K562 (cell line): ENCODE results near the gene SFRP5. TPM values are rescaled to one million over a fixed set of nuclear protein-coding genes. Genes with fewer than 3 reads are reported as not detected.

Experiments
- ATAC-seq: fragments of 200-7000 bp; cut with Tn5 transposase; 3 replicates; pipeline ENCODE4 v1.9.1; 2020; ENCODE audit warnings: moderate library complexity
- BruUV-seq: library from RNA; stranded (reverse); fragments of 400-500 nt; replicated peaks from 2 replicates; lab custom pipeline; 2021; lab: Mats Ljungman, UMichigan
- CTCF ChIA-PET: fragments of 300-600 bp; formaldehyde crosslinking; extraction: SDS; loops from one replicate; lab custom pipeline; 2021; ENCODE audit warnings: low intra/inter-chr PET ratio; lab: Yijun Ruan, JAX
- POLR2A ChIA-PET: fragments of 300-600, 350-650 bp; sonication (Branson Sonifier 250); formaldehyde crosslinking; extraction: SDS; loops from one replicate; lab custom pipeline; 2021; ENCODE audit warnings: antibody characterized with exemption, inconsistent platforms; lab: Yijun Ruan, JAX
- DNase-seq, 4 experiments: peaks; one replicate each; pipeline versions ENCODE4 v3.0.0 to v3.0.0-alpha.2; 2011 to 2018; ENCODE audit warnings: low spot score in 3 of 4, mixed read lengths in 3 of 4; ENCODE audit errors: extremely low read depth in 1 of 4
- FAIRE-seq: peaks from 2 replicates; lab custom pipeline; 2011; peaks lifted over from hg19 to GRCh38; lab: Jason Lieb, UNC
- H2AFZ ChIP-seq: 2 replicates; pipeline ENCODE4 v1.6.0; 2011; ENCODE audit warnings: low read depth, low read length, control low read depth, inconsistent platforms
- H3K27ac ChIP-seq: fragments of 200-600 bp; 3 replicates; pipeline ENCODE4 v1.8.0; 2011; ENCODE audit warnings: low read depth, mild to moderate bottlenecking, control low read depth, inconsistent platforms, low read length, moderate library complexity, mixed read lengths; ENCODE audit errors: extremely low read depth
- H3K27me3 ChIP-seq, 2 experiments: fragments of 300-600 bp in 1 of 2; 2 replicates in 1 of 2; 3 replicates in 1 of 2; pipeline versions ENCODE4 v1.6.0 to v1.8.0; 2011; ENCODE audit warnings: inconsistent platforms in 2 of 2, low read length in 2 of 2, mild to moderate bottlenecking in 1 of 2, mixed read lengths in 1 of 2, moderate library complexity in 1 of 2; ENCODE audit not compliant: control insufficient read depth in 2 of 2, insufficient read depth in 2 of 2
- H3K36me3 ChIP-seq: fragments of 300-600 bp; 3 replicates; pipeline ENCODE4 v1.8.0; 2011; ENCODE audit warnings: mild to moderate bottlenecking, low read length, inconsistent platforms; ENCODE audit not compliant: control insufficient read depth, insufficient read depth
- H3K4me1 ChIP-seq, 2 experiments: fragments of 200-600 bp in 1 of 2; replicated peaks in 1 of 2; 2 replicates in 1 of 2; 3 replicates in 1 of 2; pipeline versions ENCODE4 v1.5.1 to v1.8.0; 2011; ENCODE audit warnings: inconsistent platforms in 2 of 2, low read length in 2 of 2, mild to moderate bottlenecking in 1 of 2, mixed read lengths in 1 of 2, moderate library complexity in 1 of 2; ENCODE audit not compliant: control insufficient read depth in 2 of 2, insufficient read depth in 2 of 2
- H3K4me2 ChIP-seq: 2 replicates; pipeline ENCODE4 v1.6.1; 2011; ENCODE audit warnings: low read length, control low read depth, inconsistent platforms, mixed read lengths; ENCODE audit not compliant: insufficient read depth
- H3K4me3 ChIP-seq: fragments of 200-600 bp; sonication (generic), shearing (Covaris generic); 2 replicates; pipeline ENCODE4 v1.5.1; 2016; ENCODE audit warnings: control low read depth, inconsistent platforms
- H3K79me2 ChIP-seq: fragments of 200-600 bp; 3 replicates; pipeline ENCODE4 v1.8.0; 2011; ENCODE audit warnings: low read length, inconsistent platforms; ENCODE audit not compliant: control insufficient read depth, insufficient read depth
- H3K9ac ChIP-seq, 2 experiments: 2 replicates each; pipeline versions ENCODE4 v1.6.0 to v1.6.1; 2011; ENCODE audit warnings: low read depth in 2 of 2, low read length in 2 of 2, control low read depth in 1 of 2, inconsistent platforms in 1 of 2, mild to moderate bottlenecking in 1 of 2, mixed read lengths in 1 of 2; ENCODE audit not compliant: insufficient read depth in 1 of 2
- H3K9me1 ChIP-seq: one replicate; pipeline ENCODE4 v1.6.0; 2011; ENCODE audit warnings: inconsistent platforms, mild to moderate bottlenecking, low read length, moderate library complexity; ENCODE audit not compliant: control insufficient read depth, insufficient read depth
- H3K9me3 ChIP-seq: replicated peaks from 2 replicates; pipeline ENCODE4 v1.5.1; 2011; ENCODE audit warnings: low read depth, low read length, inconsistent platforms; ENCODE audit not compliant: control insufficient read depth, insufficient read depth
- H4K20me1 ChIP-seq: replicated peaks from 2 replicates; pipeline ENCODE4 v1.6.1; 2011; ENCODE audit warnings: low read length, inconsistent platforms, mixed read lengths; ENCODE audit not compliant: control insufficient read depth, insufficient read depth
- CXXC5 ChIP-seq: fragments of 250-450 bp; sonication (Bioruptor Pico); IDR thresholded peaks from 2 replicates; pipeline ENCODE4 v1.8.0; 2022; ENCODE audit warnings: inconsistent platforms, mild to moderate bottlenecking, moderate library complexity
- DIDO1 ChIP-seq: fragments of 450-650 bp; IDR thresholded peaks from 2 replicates; pipeline ENCODE4 v1.6.1; 2016; ENCODE audit warnings: low read depth, missing biosample characterization, missing genetic modification characterization
- HDAC1 ChIP-seq, 2 experiments: fragments of 450-650 bp; IDR thresholded peaks; 2 replicates each; pipeline ENCODE4 v1.6.1; 2016 to 2017; ENCODE audit warnings: inconsistent platforms in 1 of 2, mild to moderate bottlenecking in 1 of 2, moderate library complexity in 1 of 2
- KLF10 ChIP-seq: fragments of 250-450 bp; sonication (Bioruptor Pico); IDR thresholded peaks from 2 replicates; pipeline ENCODE4 v1.6.1; 2021; ENCODE audit warnings: matching md5 sums
- RFX7 ChIP-seq: fragments of 250-450 bp; sonication (Bioruptor Pico); IDR thresholded peaks from 2 replicates; pipeline ENCODE4 v1.5.1; 2021; ENCODE audit warnings: mild to moderate bottlenecking
- TAF9B ChIP-seq: fragments of 450-650 bp; IDR thresholded peaks from 2 replicates; pipeline ENCODE4 v1.6.1; 2018; ENCODE audit warnings: mild to moderate bottlenecking; ENCODE audit not compliant: partially characterized antibody
- TSC22D4 ChIP-seq: fragments of 450-650 bp; IDR thresholded peaks from 2 replicates; pipeline ENCODE4 v1.6.1; 2016; ENCODE audit warnings: missing genetic modification characterization, missing biosample characterization, control low read depth
- WHSC1 ChIP-seq: IDR thresholded peaks from one replicate; pipeline ENCODE4 v1.6.1; 2012; ENCODE audit warnings: low read length, control low read depth, inconsistent platforms
- XRCC5 ChIP-seq: fragments of 200-400 bp; formaldehyde crosslinking; IDR thresholded peaks from 2 replicates; pipeline ENCODE4 v1.6.1; 2017; ENCODE audit warnings: low read depth, mild to moderate bottlenecking, low read length
- ZFP1 ChIP-seq: fragments of 450-650 bp; formaldehyde crosslinking; IDR thresholded peaks from 2 replicates; pipeline ENCODE4 v1.4.0; 2020; ENCODE audit warnings: mild to moderate bottlenecking, mixed read lengths
- ZNF354B ChIP-seq: fragments of 250-450 bp; sonication (Bioruptor Pico); IDR thresholded peaks from 2 replicates; pipeline ENCODE4 v1.4.0; 2020
- ZNF384 ChIP-seq: IDR thresholded peaks from 2 replicates; pipeline ENCODE4 v1.6.1; 2012; ENCODE audit warnings: low read depth, low read length, improper control_type of control experiment
- ZNF778 ChIP-seq: fragments of 450-650 bp; formaldehyde crosslinking; IDR thresholded peaks from 2 replicates; pipeline ENCODE4 v1.4.0; 2020; ENCODE audit warnings: mild to moderate bottlenecking, moderate library complexity
- ZSCAN29 ChIP-seq: fragments of 450-650 bp; IDR thresholded peaks from 2 replicates; pipeline ENCODE4 v1.6.1; 2017
- WGBS: fragments of 100-300 bp; shearing (Covaris generic); methylation state at CpG from one replicate; pipeline ENCODE4 v1.1.6; 2016; ENCODE audit warnings: low coverage, mixed read lengths; ENCODE audit not compliant: insufficient coverage; ENCODE audit errors: missing lambda C conversion rate; 5-methylcytosine and 5-hydroxymethylcytosine counted together
- in situ Hi-C: fragments of 300-500 bp; cut with MboI; formaldehyde crosslinking; loops from 4 replicates; pipeline ENCODE4 v1.15.0; 2018; ENCODE audit warnings: inconsistent platforms, mixed read lengths
- intact Hi-C: fragments of 100-400 bp; cut with micrococcal nuclease; formaldehyde crosslinking; loops from 2 replicates; pipeline ENCODE4 v1.14.2; 2022
- polyA plus RNA-seq, 8 experiments: library from polyadenylated mRNA; depleted of rRNA in 4 of 8; stranded (reverse) in 5 of 8; unstranded in 3 of 8; fragments of >200 nt; fragmentation: Nextera tagmentation in 2 of 8; fragmentation: Illumina TruSeq in 1 of 8; extraction: Ambion mirVana in 2 of 8; extraction: Trizol in 1 of 8; gene quantifications; 2 replicates each; pipeline versions ENCODE4 v1.2.1 to v1.2.3, GENCODE V29; 2011 to 2014; ENCODE audit warnings: inconsistent platforms in 1 of 8, missing spikeins in 1 of 8
- total RNA-seq, 7 experiments: library from RNA; depleted of rRNA in 6 of 7; stranded (reverse); fragments of >200 nt in 6 of 7; fragmentation: Illumina TruSeq in 2 of 7; extraction: Trizol in 2 of 7; gene quantifications; 2 replicates each; pipeline versions ENCODE4 v1.2.1 to v1.2.3, GENCODE V29; 2011 to 2021; ENCODE audit warnings: low replicate concordance in 1 of 7
- TF ChIP-seq, protein P1 (sequence below): fragments of 250-450 bp; sonication (Bioruptor Pico); IDR thresholded peaks from 2 replicates; pipeline ENCODE4 v1.5.0; 2020; ENCODE audit warnings: mild to moderate bottlenecking, borderline replicate concordance

SFRP5 gene
- total and polyA plus RNA-seq, 9 of the 15 experiments (the other 6 are each of a cell fraction or from before 2014, with no cell fraction given): 0.07 to 0.29 (median 0.13) TPM; not detected in 3

DNA sequence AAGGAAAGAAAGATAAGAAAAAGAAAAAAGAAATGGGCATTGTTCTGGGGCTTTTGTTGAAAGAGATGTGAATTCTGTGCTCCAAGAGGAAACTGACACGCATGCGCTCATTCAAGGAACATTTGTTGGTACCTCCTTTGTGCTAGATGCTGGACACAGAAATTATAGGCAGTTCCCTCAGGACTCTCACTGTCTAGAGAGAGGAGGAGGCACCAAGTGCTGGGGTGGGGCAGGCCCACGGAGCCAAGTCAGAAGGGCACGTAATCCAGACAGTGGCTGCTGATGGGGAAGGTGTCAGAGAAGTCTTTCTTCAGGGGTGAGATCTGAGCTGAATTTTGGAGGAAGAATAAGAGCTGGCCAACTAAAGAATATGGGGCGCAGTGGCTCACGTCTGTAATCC is 37.8 kb downstream of the SFRP5 start (continued):
- TF ChIP-seq WHSC1: no peak

DNA sequence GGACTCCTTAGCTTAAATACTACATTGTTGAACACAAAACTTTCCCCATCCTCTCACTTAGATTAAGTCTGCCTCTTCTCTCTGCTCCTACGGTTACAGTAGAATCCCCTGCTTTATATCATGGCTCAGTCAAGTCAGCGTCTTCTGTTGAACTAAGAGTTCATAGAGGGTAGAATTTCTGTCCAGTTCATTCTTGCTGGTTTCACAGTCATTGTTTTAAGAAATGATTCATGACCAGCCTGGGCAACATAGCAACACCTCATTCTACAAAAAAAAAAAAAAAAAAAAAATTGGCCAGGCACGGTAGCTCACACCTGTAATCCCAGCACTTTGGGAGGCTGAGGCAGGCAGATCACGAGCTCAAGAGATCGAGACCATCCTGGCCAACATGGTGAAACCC is 38.5 kb downstream of the SFRP5 start:
- POLR2A ChIA-PET: interaction anchor here (0.5 to 1.5 kb wide), 3 partner anchors 19 to 32 kb away, joined by 3 to 4 read pairs (median 3); no protein-coding TSS in a partner anchor
- no peaks in the 10 kb centered on the region for H3K27me3 ChIP-seq
- H3K4me1 ChIP-seq: peaks cover 7 to 10% of the 10 kb centered on the region in 2 experiments; a peak in 4 of 5 replicates
- H3K9me1 ChIP-seq: no peaks in the 10 kb centered on the region
- intact Hi-C loops: loop anchor here (5.0 kb wide), 1 partner anchor 161 kb away; the partner anchor contains the start of gene ANKRD2
- peaks cover 13% of the 10 kb centered on the region for H3K79me2 ChIP-seq
- H3K4me3 ChIP-seq: no peak overlapping the region
- TF ChIP-seq HDAC1 (IDR thresholded peaks at IDR 0.05): no peak
- TF ChIP-seq KLF10 (CRISPR knock-in tag): no peak
- TF ChIP-seq, all 486 proteins: peak for 0
- ATAC-seq (no peak), DNase-seq (no peak), FAIRE-seq (no peak)
- H2AFZ ChIP-seq: no peak overlapping the region
- 0 out of 2 replicates have a peak, but pooled peaks cover 6% of the 10 kb centered on the region for H4K20me1 ChIP-seq
- 31% methylated on average over 4 of the region's 5 CpGs for WGBS
- no peaks in the 10 kb centered on the region; the same call in 1 of the 2 replicates for H3K9me3 ChIP-seq
- H3K9ac ChIP-seq: no peak overlapping the region
- H3K4me2 ChIP-seq: no peak overlapping the region
- CTCF ChIA-PET: no interaction called here
- no peaks in the 10 kb centered on the region for H3K36me3 ChIP-seq
- in situ Hi-C loops: no loop called here
- no peak overlapping the region for H3K27ac ChIP-seq
- BruUV-seq: no TSS peak

DNA sequence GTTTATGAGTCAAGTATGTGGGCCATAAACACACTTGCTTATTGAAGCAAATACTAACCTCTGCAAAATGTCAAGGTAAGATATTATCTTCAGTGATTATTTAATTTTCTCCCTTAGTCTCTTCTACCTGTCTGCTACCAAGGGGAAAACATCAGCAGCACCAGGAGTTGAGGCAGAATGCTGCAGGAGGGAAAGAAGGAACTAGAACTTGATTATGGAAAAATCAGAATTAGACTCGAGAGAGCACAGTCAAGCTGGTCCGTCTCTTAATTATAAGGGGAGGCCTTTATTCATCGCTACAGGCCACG is 39.8 kb downstream of the SFRP5 start:
- 59% methylated on average over 4 of the region's 4 CpGs for WGBS
- Histone ChIP-seq H3K27ac (no peak overlapping the region), H3K9me1 (no peaks in the 10 kb centered on the region), H3K4me2 (no peak overlapping the region), H3K4me3 (no peak overlapping the region), H3K9ac (no peak overlapping the region), H3K9me3 (no peaks in the 10 kb centered on the region; the same call in 1 of the 2 replicates), H3K27me3 (no peaks in the 10 kb centered on the region), H2AFZ (no peak overlapping the region), H4K20me1 (no peaks in the 10 kb centered on the region), H3K4me1 (peaks cover 5 to 6% of the 10 kb centered on the region in 2 experiments; a peak in 4 of 5 replicates), H3K36me3 (no peaks in the 10 kb centered on the region), H3K79me2 (peaks cover under 1% of the 10 kb centered on the region; the same call in 2 of the 3 replicates)
- no peak for DNase-seq
- no peak for ATAC-seq
- intact Hi-C loops (loop anchor here (5.0 kb wide), 1 partner anchor 160 kb away; the partner anchor contains the start of gene ANKRD2), in situ Hi-C loops (no loop called here)
- no peak for FAIRE-seq
- TF ChIP-seq DIDO1 (tag) (no peak), ZFP1 (CRISPR knock-in tag) (no peak), TAF9B (no peak), RFX7 (CRISPR knock-in tag) (no peak), ZNF354B (no peak), XRCC5 (no peak), ZSCAN29 (no peak), CXXC5 (CRISPR knock-in tag) (no peak), TSC22D4 (tag) (no peak), ZNF778 (CRISPR knock-in tag) (no peak), ZNF384 (no peak)
- TF ChIP-seq, protein P1, sequence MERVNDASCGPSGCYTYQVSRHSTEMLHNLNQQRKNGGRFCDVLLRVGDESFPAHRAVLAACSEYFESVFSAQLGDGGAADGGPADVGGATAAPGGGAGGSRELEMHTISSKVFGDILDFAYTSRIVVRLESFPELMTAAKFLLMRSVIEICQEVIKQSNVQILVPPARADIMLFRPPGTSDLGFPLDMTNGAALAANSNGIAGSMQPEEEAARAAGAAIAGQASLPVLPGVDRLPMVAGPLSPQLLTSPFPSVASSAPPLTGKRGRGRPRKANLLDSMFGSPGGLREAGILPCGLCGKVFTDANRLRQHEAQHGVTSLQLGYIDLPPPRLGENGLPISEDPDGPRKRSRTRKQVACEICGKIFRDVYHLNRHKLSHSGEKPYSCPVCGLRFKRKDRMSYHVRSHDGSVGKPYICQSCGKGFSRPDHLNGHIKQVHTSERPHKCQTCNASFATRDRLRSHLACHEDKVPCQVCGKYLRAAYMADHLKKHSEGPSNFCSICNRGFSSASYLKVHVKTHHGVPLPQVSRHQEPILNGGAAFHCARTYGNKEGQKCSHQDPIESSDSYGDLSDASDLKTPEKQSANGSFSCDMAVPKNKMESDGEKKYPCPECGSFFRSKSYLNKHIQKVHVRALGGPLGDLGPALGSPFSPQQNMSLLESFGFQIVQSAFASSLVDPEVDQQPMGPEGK: no peak
- no TSS peak for BruUV-seq
- ChIA-PET CTCF (interaction anchor here (0.8 to 3.3 kb wide), 6 partner anchors 23 to 268 kb away, joined by 3 to 33 read pairs (median 6); partner anchors contain the start of gene ANKRD2), POLR2A (no interaction called here)
